Spleen (tissue), 11 donors: ENCODE results near the gene GAL3ST2. TPM values are rescaled to one million over a fixed set of nuclear protein-coding genes. Genes with fewer than 3 reads are reported as not detected.
A peak's percentile ranks its signal among the peaks of the same experiment; 100 is the strongest.

Experiments used
- DNase-seq: peaks from one replicate; pipeline ENCODE4 v3.0.0-alpha.2; 2020
- H3K27ac ChIP-seq, 8 donors: fragments of 200-600 bp; sonication (generic) in 7 of 8; 1 replicate in 4 of 8; 2 replicates in 4 of 8; pipeline versions ENCODE4 v1.5.0 to v1.8.0; 2016 to 2021; ENCODE audit warnings: inconsistent platforms in 4 of 8, mild to moderate bottlenecking in 4 of 8, moderate library complexity in 1 of 8
- H3K27me3 ChIP-seq, 7 donors: fragments of 200-600 bp; sonication (generic) in 6 of 7; replicated peaks in 1 of 7; 1 replicate in 4 of 7; 2 replicates in 3 of 7; pipeline versions ENCODE4 v1.5.0 to v1.8.0; 2016 to 2021; ENCODE audit warnings: inconsistent platforms in 3 of 7, mild to moderate bottlenecking in 1 of 7
- H3K36me3 ChIP-seq, 6 donors: fragments of 200-600 bp; sonication (generic) in 5 of 6; 1 replicate in 4 of 6; 2 replicates in 2 of 6; pipeline versions ENCODE4 v1.5.0 to v1.8.0; 2016 to 2021; ENCODE audit warnings: inconsistent platforms in 2 of 6
- H3K4me1 ChIP-seq, 6 donors: fragments of 200-600 bp; sonication (generic) in 5 of 6; 1 replicate in 3 of 6; 2 replicates in 3 of 6; pipeline versions ENCODE4 v1.5.0 to v1.8.0; 2016 to 2021; ENCODE audit warnings: inconsistent platforms in 3 of 6
- H3K4me3 ChIP-seq, 8 donors: fragments of 200-600 bp; sonication (generic) in 7 of 8; 1 replicate in 4 of 8; 2 replicates in 4 of 8; pipeline versions ENCODE4 v1.5.0 to v1.8.0; 2016 to 2021; ENCODE audit warnings: inconsistent platforms in 4 of 8, mild to moderate bottlenecking in 4 of 8, moderate library complexity in 2 of 8
- H3K9me3 ChIP-seq, 8 donors: fragments of 200-600 bp; sonication (generic) in 7 of 8; 1 replicate in 4 of 8; 2 replicates in 4 of 8; pipeline versions ENCODE4 v1.5.0 to v1.8.0; 2016 to 2021; ENCODE audit warnings: inconsistent platforms in 4 of 8
- POLR2A ChIP-seq, 3 donors: fragments of 450-650 bp; IDR thresholded peaks; one replicate each; pipeline ENCODE4 v1.5.1; 2017; ENCODE audit warnings: antibody characterized with exemption in 3 of 3, mild to moderate bottlenecking in 1 of 3
- POLR2AphosphoS5 ChIP-seq, 3 donors: sonication (generic); formaldehyde crosslinking; IDR thresholded peaks; one replicate each; pipeline ENCODE4 v1.5.1; 2017; ENCODE audit warnings: antibody characterized with exemption in 3 of 3
- WGBS, 5 donors: extraction: QIAGEN DNeasy Blood & Tissue Kit in 3 of 5; methylation state at CpG; one replicate each; pipeline versions ENCODE4 v1.1.5 to v1.1.7; 2013 to 2018; 5-methylcytosine and 5-hydroxymethylcytosine counted together
- intact Hi-C: fragments of 100-400 bp; cut with DNase I; formaldehyde crosslinking; loops from one replicate; pipeline ENCODE4 v1.15.0; 2023; ENCODE audit warnings: low total_unique reads
- polyA plus RNA-seq, 3 donors: library from polyadenylated mRNA; stranded (reverse); fragments of 200-250 nt; gene quantifications; one replicate each; pipeline ENCODE4 v1.2.1, GENCODE V29; 2013
- total RNA-seq, 7 donors: library from RNA; depleted of rRNA in 3 of 7; stranded (reverse); fragments of >200 nt in 3 of 7; fragmentation: NEBNext Ultra II Directional in 4 of 7; extraction: Animal tissue kit (Norgen Biotek cat#: 25700) in 4 of 7; gene quantifications; one replicate each; pipeline versions ENCODE4 v1.1.0 to v1.2.1, GENCODE V29; 2016 to 2021
- TF ChIP-seq, protein P1 (sequence below), 11 experiments: fragments of 200-600 bp in 7 of 11; fragments of 450-650 bp in 4 of 11; sonication (generic) in 4 of 11; IDR thresholded peaks in 8 of 11; conservative IDR thresholded peaks in 3 of 11; 1 replicate in 7 of 11; 2 replicates in 4 of 11; pipeline versions ENCODE4 v1.4.0 to v1.8.0; 2016 to 2021; ENCODE audit warnings: antibody characterized with exemption in 11 of 11, inconsistent platforms in 4 of 11, mild to moderate bottlenecking in 1 of 11
- donor health status: healthy with polysubstance abuse.
- donor health status: DM: no; HTN: no; CAD: no; lungs with moderate emphysema.
- donor health status: DM: no; HTN: no; CAD: no.
- donor health status: Bipolar disorder and iron deficiency.
- donor health status: healthy.
- donor health status: DM: no; HTN: no; CAD: no.
- donor health status: DM: yes; HTN: yes; CAD: no.

GAL3ST2 gene
- total and polyA plus RNA-seq, 10 donors, result 0.25 to 0.85 TPM; not detected in 8

DNA sequence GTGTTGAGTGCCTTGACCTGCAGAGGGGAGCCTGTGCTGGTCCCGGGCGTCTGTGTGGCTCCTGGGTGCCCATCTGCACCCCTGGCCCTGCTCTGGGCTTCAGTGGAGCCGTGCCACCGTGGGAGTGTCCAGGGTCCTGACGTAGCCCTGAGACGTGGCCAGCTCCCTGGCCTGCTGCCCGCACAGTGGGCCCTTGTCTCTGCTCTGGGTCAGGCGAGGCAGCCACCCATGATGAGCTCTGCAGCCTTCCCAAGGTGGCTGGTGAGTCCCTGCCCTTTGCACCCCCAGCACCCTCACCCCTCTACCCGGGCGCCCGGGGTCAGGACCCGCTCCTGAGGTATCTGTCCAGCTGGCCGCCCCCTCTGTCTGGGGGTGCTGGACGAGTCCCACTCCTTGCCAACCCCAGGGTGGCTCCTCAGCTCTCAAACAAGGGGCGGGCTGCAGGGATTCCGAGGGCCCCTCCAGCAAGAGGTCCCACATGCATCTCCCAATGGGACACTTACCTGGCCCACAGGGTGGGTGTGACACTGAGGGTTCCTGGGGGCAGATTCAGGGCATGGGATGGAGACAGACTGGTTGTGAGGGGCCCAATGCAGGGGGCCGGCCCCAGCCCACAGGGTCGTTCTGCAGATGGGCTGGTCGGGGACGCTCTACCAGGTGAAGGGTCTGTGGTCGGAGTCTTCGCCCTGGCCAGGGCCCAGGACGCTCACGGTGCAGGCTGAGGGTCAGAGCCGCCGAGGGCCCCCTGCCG, 34.8 kb downstream of the GAL3ST2 start:
- no peak overlapping the region for H3K4me3 ChIP-seq
- H3K4me1 ChIP-seq, result peaks cover 0 to 14% (median 0%) of the 10 kb centered on the region in 6 donors
- H3K27me3 ChIP-seq, result peaks cover 0 to 60% (median 1%) of the 10 kb centered on the region in 7 donors
- TF ChIP-seq, protein P1, sequence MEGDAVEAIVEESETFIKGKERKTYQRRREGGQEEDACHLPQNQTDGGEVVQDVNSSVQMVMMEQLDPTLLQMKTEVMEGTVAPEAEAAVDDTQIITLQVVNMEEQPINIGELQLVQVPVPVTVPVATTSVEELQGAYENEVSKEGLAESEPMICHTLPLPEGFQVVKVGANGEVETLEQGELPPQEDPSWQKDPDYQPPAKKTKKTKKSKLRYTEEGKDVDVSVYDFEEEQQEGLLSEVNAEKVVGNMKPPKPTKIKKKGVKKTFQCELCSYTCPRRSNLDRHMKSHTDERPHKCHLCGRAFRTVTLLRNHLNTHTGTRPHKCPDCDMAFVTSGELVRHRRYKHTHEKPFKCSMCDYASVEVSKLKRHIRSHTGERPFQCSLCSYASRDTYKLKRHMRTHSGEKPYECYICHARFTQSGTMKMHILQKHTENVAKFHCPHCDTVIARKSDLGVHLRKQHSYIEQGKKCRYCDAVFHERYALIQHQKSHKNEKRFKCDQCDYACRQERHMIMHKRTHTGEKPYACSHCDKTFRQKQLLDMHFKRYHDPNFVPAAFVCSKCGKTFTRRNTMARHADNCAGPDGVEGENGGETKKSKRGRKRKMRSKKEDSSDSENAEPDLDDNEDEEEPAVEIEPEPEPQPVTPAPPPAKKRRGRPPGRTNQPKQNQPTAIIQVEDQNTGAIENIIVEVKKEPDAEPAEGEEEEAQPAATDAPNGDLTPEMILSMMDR (IDR thresholded peaks at IDR 0.05 in 8 of 11, conservative IDR thresholded peaks at IDR 0.05 in 3 of 11), result no peak
- no peak for TF ChIP-seq POLR2A (IDR thresholded peaks at IDR 0.05)
- no peak for TF ChIP-seq POLR2AphosphoS5 (IDR thresholded peaks at IDR 0.05)
- intact Hi-C loops, result no loop called here
- no peaks in the 10 kb centered on the region for H3K9me3 ChIP-seq
- DNase-seq, result no peak
- peak overlapping the region in 2 of 8 donors; percentile 23 to 51 for H3K27ac ChIP-seq
- no peaks in the 10 kb centered on the region for H3K36me3 ChIP-seq
- 80 to 95% (median 89%) methylated on average over 12 to 27 of the region's 27 CpGs for WGBS, 5 donors

DNA sequence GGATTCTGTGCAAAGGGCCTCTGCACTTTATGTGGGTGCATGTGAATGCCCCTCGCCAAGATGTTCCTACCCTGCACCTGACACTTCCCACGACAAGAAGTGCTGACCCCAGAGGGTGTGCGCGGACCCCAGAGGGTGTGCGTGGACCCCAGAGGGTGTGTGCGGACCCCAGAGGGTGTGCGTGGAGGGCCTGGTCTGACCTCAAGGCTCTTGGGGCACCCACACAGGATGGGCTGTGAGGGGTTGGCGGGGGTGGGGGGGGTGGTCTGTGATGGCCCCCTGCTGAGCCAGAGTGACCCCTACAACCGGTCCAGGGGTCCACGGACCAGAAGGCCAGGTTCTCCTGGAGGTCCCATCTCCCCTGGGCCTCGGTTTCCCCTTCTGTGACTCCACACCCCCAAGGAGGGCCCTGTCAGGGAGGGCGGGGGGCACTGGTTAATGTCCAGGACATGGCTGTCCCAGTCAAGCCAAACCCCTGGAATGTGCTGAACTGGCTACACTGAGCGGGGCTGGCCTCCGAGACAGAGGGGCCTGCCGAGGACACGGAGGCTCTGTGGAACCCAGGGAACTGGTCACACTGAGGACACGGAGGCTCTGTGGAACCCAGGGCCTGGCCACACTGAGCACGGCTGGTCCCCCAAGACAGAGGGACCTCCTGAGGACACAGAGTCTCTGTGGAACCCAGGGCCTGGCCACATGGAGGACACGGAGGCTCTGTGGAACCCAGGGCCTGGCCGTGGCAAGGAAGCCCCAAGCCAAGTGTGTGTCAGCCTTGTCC, 35.5 kb downstream of the GAL3ST2 start:
- Histone ChIP-seq H3K4me3 (no peak overlapping the region), H3K36me3 (no peaks in the 10 kb centered on the region), H3K4me1 (peaks cover 0 to 20% (median 4%) of the 10 kb centered on the region in 6 donors), H3K27me3 (peaks cover 0 to 67% (median 7%) of the 10 kb centered on the region in 7 donors), H3K9me3 (no peaks in the 10 kb centered on the region), H3K27ac (no peak overlapping the region)
- intact Hi-C loops, result no loop called here
- 78 to 95% (median 82%) methylated on average over 8 to 20 of the region's 20 CpGs for WGBS, 5 donors
- TF ChIP-seq POLR2AphosphoS5 (IDR thresholded peaks at IDR 0.05), result no peak
- TF ChIP-seq, protein P1 (IDR thresholded peaks at IDR 0.05 in 8 of 11, conservative IDR thresholded peaks at IDR 0.05 in 3 of 11), result no peak
- DNase-seq, result peak; percentile 55

DNA sequence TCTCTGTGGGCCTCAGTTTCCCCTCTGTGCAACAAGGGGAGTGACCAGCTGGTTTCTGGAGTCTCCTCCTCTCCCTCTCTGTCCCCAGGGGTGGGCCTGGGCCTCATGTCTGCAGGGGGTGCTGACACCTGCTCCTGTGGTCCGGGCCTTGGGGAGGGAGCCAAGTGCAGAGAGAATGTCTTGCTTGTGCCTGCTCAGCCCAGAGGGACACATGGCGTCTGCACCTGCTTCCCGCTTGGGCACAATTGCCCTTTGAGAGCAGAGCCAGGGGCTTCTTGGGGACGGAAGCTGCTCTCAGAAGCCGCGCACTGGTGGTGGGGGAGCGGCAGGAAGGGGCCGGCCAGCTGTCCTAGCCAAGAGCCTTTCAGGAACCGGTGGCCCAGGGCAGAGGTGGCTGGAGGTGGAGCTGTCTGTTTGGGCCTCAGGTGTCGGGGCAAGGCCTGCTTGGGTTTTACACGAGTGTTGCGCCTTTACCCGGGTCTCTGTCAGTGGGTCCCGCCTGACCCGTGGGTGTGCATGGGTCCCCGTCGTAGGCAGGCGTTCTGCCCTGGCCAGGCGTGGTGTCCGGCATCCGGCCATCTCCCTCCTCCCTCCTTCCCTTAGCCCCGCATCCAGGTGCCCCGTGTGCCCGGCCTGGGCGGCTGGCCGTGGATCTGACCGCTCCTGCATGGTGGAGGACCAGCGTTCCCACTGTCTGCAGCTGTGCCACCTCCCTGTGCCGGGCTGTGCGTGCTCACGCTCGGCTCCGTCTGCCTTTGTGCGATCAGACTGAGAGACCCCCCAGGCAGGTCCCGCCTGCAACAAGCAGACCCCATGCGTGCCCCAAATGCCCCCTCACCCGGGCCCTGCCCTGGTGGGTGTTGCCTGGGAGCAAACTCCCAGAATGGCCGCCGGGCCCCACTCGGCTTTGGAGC, 36.4 kb downstream of the GAL3ST2 start:
- peak; percentile 73 for DNase-seq
- WGBS, 5 donors, result 82 to 91% (median 87%) methylated on average over 25 to 40 of the region's 40 CpGs
- no peaks in the 10 kb centered on the region for H3K9me3 ChIP-seq

More for the DNA sequence above, 36.4 kb downstream of the GAL3ST2 start:
- Histone ChIP-seq H3K4me1 (peaks cover 0 to 29% (median 11%) of the 10 kb centered on the region in 6 donors), H3K27me3 (peaks cover 0 to 76% (median 7%) of the 10 kb centered on the region in 7 donors), H3K36me3 (no peaks in the 10 kb centered on the region), H3K4me3 (no peak overlapping the region), H3K27ac (no peak overlapping the region)
- intact Hi-C loops, result no loop called here
- TF ChIP-seq, protein P1 (IDR thresholded peaks at IDR 0.05 in 8 of 11, conservative IDR thresholded peaks at IDR 0.05 in 3 of 11), result no peak
- TF ChIP-seq POLR2AphosphoS5 (IDR thresholded peaks at IDR 0.05) (no peak), POLR2A (IDR thresholded peaks at IDR 0.05) (no peak)
